Middle frontal gyrus (tissue), 1 donor: ENCODE measurements around the gene PANK4.

Experiments
- DNase-seq: peaks from one replicate; pipeline ENCODE4 v3.0.0-alpha.2; 2015; ENCODE audit warnings: low spot score; ENCODE audit errors: extremely low spot score

Gene PANK4

GRCh38 chr1:2476061-2476999 lies 50.1 kb downstream of the PANK4 start, which contains the start of gene PLCH2:
TSS of gene PLCH2 (plus strand) at chr1:2476289. CDS start at chr1:2476589, 300 bp downstream.
- DNase-seq: no peak

GRCh38 chr1:2475571-2475970 lies 50.8 kb downstream of the PANK4 start:
- no peak for DNase-seq

GRCh38 chr1:2474933-2475371 lies 51.4 kb downstream of the PANK4 start:
- no peak for DNase-seq

GRCh38 chr1:2474104-2474844 lies 52.1 kb downstream of the PANK4 start:
- DNase-seq: no peak

- no peak for DNase-seq
Measured at GRCh38 chr1:2473198-2473597, 53.2 kb downstream of the PANK4 start.

- DNase-seq: no peak
Measured at GRCh38 chr1:2472561-2473177, 53.7 kb downstream of the PANK4 start.

- no peak for DNase-seq
Measured at GRCh38 chr1:2472109-2472508, 54.3 kb downstream of the PANK4 start.

- no peak for DNase-seq
Measured at GRCh38 chr1:2471587-2472001, 54.8 kb downstream of the PANK4 start.

GRCh38 chr1:2471159-2471471 lies 55.3 kb downstream of the PANK4 start:
- no peak for DNase-seq

GRCh38 chr1:2470290-2471158 lies 55.9 kb downstream of the PANK4 start:
- DNase-seq: no peak

GRCh38 chr1:2469103-2469940 lies 57.1 kb downstream of the PANK4 start:
- DNase-seq: no peak

- no peak for DNase-seq
Measured at GRCh38 chr1:2468540-2468939, 57.9 kb downstream of the PANK4 start.

GRCh38 chr1:2468041-2468472 lies 58.3 kb downstream of the PANK4 start:
- no peak for DNase-seq

- DNase-seq: no peak
Measured at GRCh38 chr1:2466958-2467554, 59.3 kb downstream of the PANK4 start.

- DNase-seq: no peak
Measured at GRCh38 chr1:2466270-2466665, 60.1 kb downstream of the PANK4 start.

- DNase-seq: no peak
Measured at GRCh38 chr1:2465371-2466269, 60.8 kb downstream of the PANK4 start.

- DNase-seq: no peak
Measured at GRCh38 chr1:2463396-2463795, 63.0 kb downstream of the PANK4 start.

GRCh38 chr1:2462819-2463218 lies 63.6 kb downstream of the PANK4 start:
- no peak for DNase-seq
